Epithelial cell of esophagus (primary cell): ENCODE measurements around the gene CDKN2AIPNL.

Experiments used
- DNase-seq: peaks from one replicate; pipeline ENCODE4 v3.0.0; 2010; ENCODE audit warnings: low read depth
- H3K4me3 ChIP-seq: 2 replicates; pipeline ENCODE4 v1.5.1; 2011; ENCODE audit warnings: mild to moderate bottlenecking, low read length, control low read depth
- TF ChIP-seq, protein P1 (sequence below): IDR thresholded peaks from 2 replicates; pipeline ENCODE4 v1.5.1; 2011; ENCODE audit warnings: low read depth, mild to moderate bottlenecking, low read length, control low read depth, inconsistent platforms; ENCODE audit not compliant: insufficient read depth; ENCODE audit errors: missing control alignments

The CDKN2AIPNL gene

DNA sequence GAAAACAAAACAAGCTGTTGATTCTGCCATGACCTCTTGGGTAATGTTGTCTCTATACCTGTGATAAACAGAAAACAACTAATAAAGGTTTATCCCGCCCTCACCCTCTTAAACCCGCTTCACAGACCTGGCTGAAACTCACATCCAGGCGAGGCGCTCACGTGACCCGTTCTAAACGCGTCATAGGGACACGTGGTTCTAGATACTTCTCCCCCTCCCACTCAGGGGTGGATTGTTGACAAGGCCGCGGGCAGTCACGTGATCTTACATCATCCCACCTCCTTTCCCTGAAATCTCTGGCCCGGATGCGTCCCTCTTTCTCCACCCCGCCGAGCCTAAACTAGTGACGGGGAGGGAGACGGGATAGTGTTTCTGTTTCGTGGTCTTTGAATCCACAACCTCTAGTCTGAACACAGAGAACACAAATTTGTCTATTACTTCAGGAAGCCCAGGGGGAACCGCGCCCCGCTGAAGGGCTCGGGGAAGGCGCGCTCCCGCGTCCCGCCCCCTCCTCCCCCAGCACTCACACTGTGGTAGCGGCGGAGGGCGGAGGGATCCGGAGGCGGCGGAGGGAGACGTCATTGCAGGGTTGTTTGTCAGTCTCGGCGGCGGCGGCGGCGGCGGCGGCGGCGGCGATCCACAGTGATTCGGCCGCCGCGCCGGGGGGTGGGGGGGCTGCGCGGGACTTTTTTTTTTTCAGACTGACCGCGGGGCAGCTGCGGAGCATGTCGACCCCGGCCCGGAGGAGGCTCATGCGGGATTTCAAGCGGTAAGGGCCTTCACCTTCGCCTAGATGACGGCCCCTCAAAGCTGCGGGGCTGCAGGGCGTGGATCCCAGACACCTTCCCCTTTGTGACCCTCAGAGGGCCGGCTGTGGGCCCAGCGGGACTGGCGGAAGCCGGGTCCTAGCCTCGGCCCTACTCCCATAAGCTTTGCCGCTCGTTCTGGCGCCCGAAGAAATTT is 40.5 kb downstream of the CDKN2AIPNL start, which contains the start of gene UBE2B:
TSS of gene UBE2B (plus strand) at position 699 of the 963 bp plus-strand sequence. CDS start at position 726, 27 bp downstream.
- DNase-seq = peak; percentile 100
- H3K4me3 ChIP-seq = peak within 1 kb of the TSS; percentile 59
- TF ChIP-seq, protein P1, sequence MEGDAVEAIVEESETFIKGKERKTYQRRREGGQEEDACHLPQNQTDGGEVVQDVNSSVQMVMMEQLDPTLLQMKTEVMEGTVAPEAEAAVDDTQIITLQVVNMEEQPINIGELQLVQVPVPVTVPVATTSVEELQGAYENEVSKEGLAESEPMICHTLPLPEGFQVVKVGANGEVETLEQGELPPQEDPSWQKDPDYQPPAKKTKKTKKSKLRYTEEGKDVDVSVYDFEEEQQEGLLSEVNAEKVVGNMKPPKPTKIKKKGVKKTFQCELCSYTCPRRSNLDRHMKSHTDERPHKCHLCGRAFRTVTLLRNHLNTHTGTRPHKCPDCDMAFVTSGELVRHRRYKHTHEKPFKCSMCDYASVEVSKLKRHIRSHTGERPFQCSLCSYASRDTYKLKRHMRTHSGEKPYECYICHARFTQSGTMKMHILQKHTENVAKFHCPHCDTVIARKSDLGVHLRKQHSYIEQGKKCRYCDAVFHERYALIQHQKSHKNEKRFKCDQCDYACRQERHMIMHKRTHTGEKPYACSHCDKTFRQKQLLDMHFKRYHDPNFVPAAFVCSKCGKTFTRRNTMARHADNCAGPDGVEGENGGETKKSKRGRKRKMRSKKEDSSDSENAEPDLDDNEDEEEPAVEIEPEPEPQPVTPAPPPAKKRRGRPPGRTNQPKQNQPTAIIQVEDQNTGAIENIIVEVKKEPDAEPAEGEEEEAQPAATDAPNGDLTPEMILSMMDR = no peak

DNA sequence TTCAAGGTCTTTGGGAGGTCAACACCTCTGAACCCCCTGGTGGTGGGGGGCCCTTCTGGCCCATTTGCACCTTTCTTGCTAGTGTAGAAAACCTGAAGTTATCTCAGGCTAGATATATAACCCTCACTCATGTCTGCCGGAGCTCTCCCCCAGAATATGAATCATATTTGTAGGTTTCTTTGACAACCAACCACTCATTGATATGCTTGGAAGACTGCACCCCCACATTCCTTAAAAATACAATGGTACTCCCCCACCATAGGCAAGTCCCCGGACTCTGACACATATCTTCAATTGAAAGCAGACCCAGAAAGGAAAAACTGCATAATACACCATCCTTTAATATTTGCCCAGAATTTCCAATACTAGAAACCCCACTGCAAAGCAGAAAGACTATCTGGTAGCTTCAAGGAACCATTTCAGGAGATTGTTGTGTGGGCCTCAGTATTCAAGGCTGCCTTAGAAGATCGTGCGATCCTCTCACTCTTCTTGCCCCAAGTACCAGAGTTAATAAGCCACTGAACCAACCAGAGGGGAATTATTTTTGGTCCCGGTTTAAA is 41.3 kb downstream of the CDKN2AIPNL start:
- no peak for DNase-seq
- H3K4me3 ChIP-seq = peak overlapping the region; percentile 59
- TF ChIP-seq, protein P1 = no peak

DNA sequence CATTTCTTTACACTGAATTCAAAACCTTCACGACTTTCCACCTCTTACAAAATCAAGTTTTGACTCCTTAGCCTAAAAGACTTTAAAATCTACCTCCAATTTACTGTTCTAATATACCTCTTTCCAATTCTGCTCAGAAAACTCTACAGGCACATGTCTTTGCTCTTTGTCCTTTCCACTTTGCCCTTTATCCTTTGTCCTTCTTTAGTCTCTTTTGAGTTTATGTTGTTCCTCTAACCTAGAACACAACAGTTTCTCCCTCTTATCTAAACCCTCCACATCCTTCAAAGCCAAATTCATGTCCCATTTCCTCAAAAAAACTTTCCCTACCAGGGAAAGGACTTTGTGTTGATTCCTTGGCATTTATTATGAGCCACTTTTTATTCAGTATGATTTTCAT is 46.1 kb downstream of the CDKN2AIPNL start:
- no peak for DNase-seq
- TF ChIP-seq, protein P1 = no peak
- no peak overlapping the region for H3K4me3 ChIP-seq

DNA sequence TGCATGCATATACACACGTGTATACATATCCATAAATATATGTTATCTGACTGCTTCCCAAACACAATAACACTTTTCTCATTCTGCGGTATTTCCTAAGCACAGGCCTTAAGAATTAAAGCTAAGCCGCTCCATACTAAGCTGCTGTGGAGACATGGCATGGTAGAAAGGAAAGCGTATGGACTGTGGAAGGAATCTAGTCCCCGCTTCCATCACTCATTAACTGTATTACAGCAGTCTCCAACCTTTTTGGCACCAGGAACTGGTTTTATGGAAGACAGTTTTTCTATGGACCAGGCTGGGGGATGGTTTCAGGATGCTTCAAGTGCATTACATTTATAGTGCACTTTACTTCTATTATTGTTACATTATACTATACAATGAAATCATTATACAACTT is 56.0 kb downstream of the CDKN2AIPNL start:
- TF ChIP-seq, protein P1 = no peak
- H3K4me3 ChIP-seq = no peak overlapping the region
- no peak for DNase-seq
